GM23248 (cell line): ENCODE data around the gene TPH1. TPM values are rescaled to one million over a fixed set of nuclear protein-coding genes. Genes with fewer than 3 reads are reported as not detected.

Source experiments
- DNase-seq: peaks from one replicate; pipeline ENCODE4 v3.0.0-alpha.2; 2015
- H2AFZ ChIP-seq: fragments of 200-600 bp; sonication (generic); 2 replicates; pipeline ENCODE4 v1.6.1; 2016; ENCODE audit warnings: antibody characterized with exemption
- H3F3A ChIP-seq: fragments of 200-600 bp; sonication (generic); 2 replicates; pipeline ENCODE4 v1.6.1; 2016; ENCODE audit warnings: mild to moderate bottlenecking, antibody characterized with exemption, mixed run types; ENCODE audit not compliant: insufficient read depth
- H3K27ac ChIP-seq: fragments of 200-600 bp; sonication (generic); 2 replicates; pipeline ENCODE4 v1.5.1; 2016; ENCODE audit warnings: mild to moderate bottlenecking
- H3K27me3 ChIP-seq: fragments of 200-600 bp; sonication (generic); replicated peaks from 2 replicates; pipeline ENCODE4 v1.6.1; 2016; ENCODE audit warnings: mild to moderate bottlenecking; ENCODE audit not compliant: insufficient read depth
- H3K36me3 ChIP-seq: fragments of 200-600 bp; sonication (generic); 2 replicates; pipeline ENCODE4 v1.6.1; 2016; ENCODE audit warnings: low read depth, mild to moderate bottlenecking
- H3K4me1 ChIP-seq: fragments of 200-600 bp; sonication (generic); 2 replicates; pipeline ENCODE4 v1.6.1; 2016; ENCODE audit warnings: mild to moderate bottlenecking; ENCODE audit not compliant: insufficient read depth
- H3K4me2 ChIP-seq: fragments of 200-600 bp; sonication (generic); one replicate; pipeline ENCODE4 v1.6.1; 2016; ENCODE audit warnings: mild to moderate bottlenecking; ENCODE audit not compliant: unreplicated experiment
- H3K4me3 ChIP-seq: fragments of 200-600 bp; sonication (generic); 2 replicates; pipeline ENCODE4 v1.5.1; 2016; ENCODE audit warnings: mild to moderate bottlenecking
- H3K79me2 ChIP-seq: fragments of 200-600 bp; sonication (generic); 2 replicates; pipeline ENCODE4 v1.6.1; 2016; ENCODE audit warnings: mild to moderate bottlenecking; ENCODE audit not compliant: insufficient read depth
- H3K9ac ChIP-seq: fragments of 200-600 bp; sonication (generic); 2 replicates; pipeline ENCODE4 v1.6.1; 2016; ENCODE audit warnings: mild to moderate bottlenecking
- H3K9me2 ChIP-seq: fragments of 200-600 bp; sonication (generic); 2 replicates; pipeline ENCODE4 v1.6.1; 2016; ENCODE audit warnings: mixed run types, mild to moderate bottlenecking, moderate library complexity; ENCODE audit not compliant: insufficient read depth
- H3K9me3 ChIP-seq: fragments of 200-600 bp; sonication (generic); one replicate; pipeline ENCODE4 v1.6.1; 2017; ENCODE audit warnings: low read depth
- H4K20me1 ChIP-seq: fragments of 200-600 bp; sonication (generic); 2 replicates; pipeline ENCODE4 v1.6.0; 2016; ENCODE audit not compliant: insufficient read depth
- EZH2 ChIP-seq: fragments of 200-600 bp; sonication (generic); IDR thresholded peaks from 2 replicates; pipeline ENCODE4 v1.6.1; 2018; ENCODE audit warnings: antibody characterized with exemption, mild to moderate bottlenecking; ENCODE audit not compliant: insufficient read depth, poor library complexity, severe bottlenecking
- EZH2phosphoT487 ChIP-seq: fragments of 200-600 bp; sonication (generic); IDR thresholded peaks from 2 replicates; pipeline ENCODE4 v1.6.1; 2018; ENCODE audit warnings: antibody characterized with exemption, moderate library complexity, mild to moderate bottlenecking, low read depth; ENCODE audit not compliant: insufficient read depth
- WGBS, 2 experiments: methylation state at CpG; one replicate each; pipeline ENCODE4 v1.1.6; 2015 to 2017; ENCODE audit warnings: low lambda C conversion rate in 2 of 2, low coverage in 1 of 2; ENCODE audit errors: missing lambda C conversion rate in 2 of 2; 5-methylcytosine and 5-hydroxymethylcytosine counted together
- in situ Hi-C: fragments of 300-500 bp; cut with MboI; formaldehyde crosslinking; loops from 2 replicates; pipeline ENCODE4 v1.15.0; 2020
- polyA plus RNA-seq: library from polyadenylated mRNA; unstranded; fragments of >200 nt; fragmentation: Nextera tagmentation; extraction: Ambion mirVana; gene quantifications from 2 replicates; pipeline ENCODE4 v1.2.1, GENCODE V29; 2016
- total RNA-seq: library from RNA; depleted of rRNA; stranded (reverse); fragments of >200 nt; shearing (Covaris generic); gene quantifications from 2 replicates; pipeline ENCODE4 v1.2.3, GENCODE V29; 2014

Gene TPH1
- total and polyA plus RNA-seq, 2 experiments from 2014 or later = not detected

DNA sequence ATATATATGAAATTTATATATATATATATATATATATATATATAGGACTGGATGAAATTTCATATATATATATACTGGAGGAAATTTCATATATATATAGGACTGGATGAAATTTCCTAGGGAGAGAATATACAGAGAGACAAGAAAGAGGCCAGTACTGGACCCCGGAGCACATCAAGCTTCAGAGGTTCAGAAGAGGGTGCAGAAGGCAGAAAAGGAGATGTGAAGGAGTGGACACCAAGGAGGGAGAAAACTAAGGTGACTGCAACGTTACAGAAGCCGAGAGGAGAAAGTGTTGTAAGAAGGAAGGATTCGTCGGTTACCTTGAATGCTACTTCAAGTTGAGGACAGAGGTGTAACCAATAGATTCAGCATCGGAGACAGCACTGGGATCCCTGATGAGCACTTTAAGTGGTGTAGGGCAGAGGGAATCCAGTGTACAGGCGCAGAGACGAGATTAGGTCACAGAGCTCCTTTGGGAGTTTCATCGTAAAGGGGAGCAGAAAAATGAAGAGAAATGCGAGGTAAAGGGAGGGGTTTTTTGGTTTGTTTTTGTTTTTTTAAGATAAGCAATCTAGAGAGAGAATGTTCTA is 8.5 kb upstream of the TPH1 start:
- Histone ChIP-seq H3K4me1 (no peaks in the 10 kb centered on the region), H3K79me2 (no peaks in the 10 kb centered on the region), H3K4me2 (no peak overlapping the region), H3K9ac (no peak overlapping the region), H3K9me2 (no peaks in the 10 kb centered on the region), H3K27ac (no peak overlapping the region), H2AFZ (no peak overlapping the region), H3K9me3 (no peaks in the 10 kb centered on the region), H3K36me3 (no peaks in the 10 kb centered on the region), H4K20me1 (no peaks in the 10 kb centered on the region), H3F3A (no peaks in the 10 kb centered on the region), H3K4me3 (no peak overlapping the region), H3K27me3 (no peaks in the 10 kb centered on the region)
- TF ChIP-seq EZH2phosphoT487 (no peak), EZH2 (no peak)
- in situ Hi-C loops = no loop called here
- 85 to 86% methylated on average over 10 of the region's 10 CpGs for WGBS, 2 experiments
- no peak for DNase-seq

DNA sequence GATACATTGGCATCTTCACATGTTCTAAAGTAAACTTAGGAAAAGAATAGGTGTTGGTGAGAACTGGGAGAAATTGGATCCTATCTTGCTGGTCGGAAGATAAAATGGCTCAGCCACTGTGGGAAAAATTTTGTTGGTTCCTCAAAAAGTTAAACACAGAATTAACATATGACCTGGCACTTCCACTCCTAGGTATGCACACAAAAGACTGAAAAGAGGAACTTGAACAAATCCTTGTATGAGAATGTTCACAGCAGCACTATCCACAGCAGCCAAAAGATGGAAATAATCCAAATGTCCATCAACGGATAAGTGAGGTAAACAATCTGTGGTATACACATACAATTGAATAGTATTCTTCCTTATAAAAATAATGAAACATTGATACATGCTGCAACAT is 4.8 kb upstream of the TPH1 start:
- no peak overlapping the region for H3K4me3 ChIP-seq
- no peak for TF ChIP-seq EZH2phosphoT487
- TF ChIP-seq EZH2 = no peak
- WGBS, 2 experiments = 74 to 80% methylated on average over 2 of the region's 2 CpGs
- peaks cover 23% of the 10 kb centered on the region for H3K27me3 ChIP-seq
- H3K36me3 ChIP-seq = no peaks in the 10 kb centered on the region
- H4K20me1 ChIP-seq = no peaks in the 10 kb centered on the region
- H3K4me2 ChIP-seq = no peak overlapping the region
- in situ Hi-C loops = no loop called here
- H3F3A ChIP-seq = no peaks in the 10 kb centered on the region
- H3K9me3 ChIP-seq = no peaks in the 10 kb centered on the region
- DNase-seq = no peak
- no peaks in the 10 kb centered on the region for H3K4me1 ChIP-seq
- H2AFZ ChIP-seq = no peak overlapping the region
- H3K9me2 ChIP-seq = no peaks in the 10 kb centered on the region
- H3K27ac ChIP-seq = no peak overlapping the region
- no peaks in the 10 kb centered on the region for H3K79me2 ChIP-seq
- H3K9ac ChIP-seq = no peak overlapping the region

DNA sequence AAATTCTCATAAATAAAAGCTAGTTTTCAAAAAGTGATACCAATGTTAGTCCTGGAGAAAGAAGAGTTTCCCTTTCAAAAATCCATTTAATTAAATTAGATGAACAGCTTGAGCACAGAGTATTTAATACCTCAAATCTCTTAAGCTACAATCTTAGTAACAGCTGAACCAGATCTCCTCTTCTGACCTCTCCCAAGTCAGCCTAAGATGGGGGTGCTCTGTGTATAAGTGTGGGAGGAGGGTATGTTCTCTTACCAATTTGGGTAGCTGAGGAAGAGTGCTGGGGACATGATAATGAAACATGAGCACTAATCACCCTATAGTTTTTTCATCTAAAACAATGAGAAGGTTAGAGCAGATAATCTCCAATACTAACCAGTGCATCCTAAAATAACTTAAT is 9.6 kb downstream of the TPH1 start:
- no peak for TF ChIP-seq EZH2phosphoT487
- no peak for TF ChIP-seq EZH2
- Histone ChIP-seq H3K27me3 (peaks cover 13% of the 10 kb centered on the region; the same call in 1 of the 2 replicates), H3K4me1 (no peaks in the 10 kb centered on the region), H3K9me3 (no peaks in the 10 kb centered on the region), H3K79me2 (no peaks in the 10 kb centered on the region), H3K9ac (no peak overlapping the region), H3K9me2 (no peaks in the 10 kb centered on the region), H3K36me3 (no peaks in the 10 kb centered on the region), H3K4me2 (no peak overlapping the region), H3K27ac (no peak overlapping the region), H2AFZ (no peak overlapping the region), H4K20me1 (no peaks in the 10 kb centered on the region), H3K4me3 (no peak overlapping the region), H3F3A (no peaks in the 10 kb centered on the region)
- in situ Hi-C loops = no loop called here
- no peak for DNase-seq

DNA sequence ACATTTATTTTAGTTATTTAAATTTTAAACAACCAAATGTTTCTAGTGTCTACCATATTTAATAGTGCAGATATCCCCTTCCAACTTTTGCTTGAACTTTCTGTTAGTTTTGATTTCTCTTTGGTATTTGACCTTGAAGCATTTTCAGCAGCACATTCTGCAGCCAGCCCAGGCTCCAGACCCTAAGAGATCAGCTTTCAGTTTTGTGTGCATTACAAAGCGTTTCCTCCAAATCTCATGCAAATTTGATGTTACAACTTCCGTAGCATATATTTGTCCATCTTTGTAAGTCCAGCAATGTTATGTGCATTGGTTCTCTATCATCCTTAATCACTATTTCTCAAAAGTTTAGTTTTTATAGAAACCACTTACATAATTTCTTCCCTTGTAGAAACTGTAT is 18.6 kb downstream of the TPH1 start:
- no peak overlapping the region for H2AFZ ChIP-seq
- no peak overlapping the region for H3K9ac ChIP-seq
- H3K4me3 ChIP-seq = no peak overlapping the region
- no peaks in the 10 kb centered on the region for H3K36me3 ChIP-seq
- no peak overlapping the region for H3K4me2 ChIP-seq
- H3F3A ChIP-seq = no peaks in the 10 kb centered on the region
- H3K27ac ChIP-seq = no peak overlapping the region
- no peak for DNase-seq
- no peaks in the 10 kb centered on the region for H3K79me2 ChIP-seq
- WGBS, 2 experiments = 82 to 88% methylated on average over 2 of the region's 2 CpGs
- H3K9me3 ChIP-seq = no peaks in the 10 kb centered on the region
- no peaks in the 10 kb centered on the region for H3K27me3 ChIP-seq
- H4K20me1 ChIP-seq = no peaks in the 10 kb centered on the region
- in situ Hi-C loops = no loop called here
- TF ChIP-seq EZH2phosphoT487 (no peak), EZH2 (no peak)
- no peaks in the 10 kb centered on the region for H3K4me1 ChIP-seq
- H3K9me2 ChIP-seq = no peaks in the 10 kb centered on the region; the same call in 1 of the 2 replicates

DNA sequence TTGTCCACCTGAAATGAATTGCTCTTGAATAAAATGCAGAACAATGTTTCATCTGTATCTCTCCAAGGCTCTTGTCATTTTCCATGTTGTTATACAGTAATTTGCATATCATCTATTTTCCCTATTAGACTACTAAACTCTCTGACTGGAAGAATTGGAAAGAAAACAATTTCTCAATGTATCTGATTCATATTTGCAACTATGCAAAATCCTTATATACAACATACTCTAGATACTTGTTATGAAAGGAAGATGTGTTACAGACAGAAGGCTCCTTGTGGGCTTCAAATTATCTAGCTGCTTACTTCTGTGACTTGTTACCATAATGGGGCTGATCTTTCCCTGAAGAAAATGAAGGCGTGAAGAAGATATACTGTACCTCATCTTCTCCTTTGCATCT is 23.6 kb downstream of the TPH1 start:
- TF ChIP-seq EZH2 = no peak
- TF ChIP-seq EZH2phosphoT487 = no peak
- H3K4me2 ChIP-seq = no peak overlapping the region
- H3F3A ChIP-seq = no peaks in the 10 kb centered on the region
- no peaks in the 10 kb centered on the region for H3K79me2 ChIP-seq
- 58 to 59% methylated on average over 1 of the region's 1 CpG for WGBS, 2 experiments
- H3K9me2 ChIP-seq = no peaks in the 10 kb centered on the region; the same call in 1 of the 2 replicates
- DNase-seq = no peak
- H2AFZ ChIP-seq = no peak overlapping the region
- H3K9me3 ChIP-seq = no peaks in the 10 kb centered on the region
- in situ Hi-C loops = no loop called here
- no peaks in the 10 kb centered on the region for H3K36me3 ChIP-seq
- H3K4me3 ChIP-seq = no peak overlapping the region
- H3K9ac ChIP-seq = no peak overlapping the region
- no peaks in the 10 kb centered on the region for H4K20me1 ChIP-seq
- H3K27ac ChIP-seq = no peak overlapping the region
- H3K4me1 ChIP-seq = no peaks in the 10 kb centered on the region
- no peaks in the 10 kb centered on the region for H3K27me3 ChIP-seq
